HG02852 (cell line): ENCODE measurements around the gene BPIFB6.

Experiments used
- ATAC-seq: cut with Tn5 transposase; IDR thresholded peaks from one replicate; pipeline ENCODE4 v1.9.1; 2021; ENCODE audit warnings: mild to moderate bottlenecking, moderate library complexity; ENCODE audit not compliant: unreplicated experiment

BPIFB6 gene

GRCh38 chr20:33059741-33060390 lies 28.4 kb downstream of the BPIFB6 start:
- no peak for ATAC-seq

- ATAC-seq: no peak
These were observed 30.2 kb downstream of the BPIFB6 start for GRCh38 chr20:33061658-33062028.

GRCh38 chr20:33062105-33062824 lies 30.8 kb downstream of the BPIFB6 start:
- no peak for ATAC-seq

GRCh38 chr20:33062825-33063149 lies 31.3 kb downstream of the BPIFB6 start:
- ATAC-seq: no peak

- no peak for ATAC-seq
These were observed 31.8 kb downstream of the BPIFB6 start for GRCh38 chr20:33063271-33063670.

- no peak for ATAC-seq
These were observed 33.3 kb downstream of the BPIFB6 start for GRCh38 chr20:33064572-33065287.

GRCh38 chr20:33065785-33066184 lies 34.3 kb downstream of the BPIFB6 start:
- ATAC-seq: no peak

- ATAC-seq: no peak
These were observed 36.4 kb downstream of the BPIFB6 start for GRCh38 chr20:33067806-33068205.

- no peak for ATAC-seq
These were observed 36.9 kb downstream of the BPIFB6 start for GRCh38 chr20:33068251-33068939.

- ATAC-seq: no peak
These were observed 38.2 kb downstream of the BPIFB6 start for GRCh38 chr20:33069673-33070072.

GRCh38 chr20:33070111-33071053 lies 38.9 kb downstream of the BPIFB6 start:
- ATAC-seq: no peak

GRCh38 chr20:33071198-33071597 lies 39.8 kb downstream of the BPIFB6 start:
- no peak for ATAC-seq

GRCh38 chr20:33072362-33072761 lies 40.9 kb downstream of the BPIFB6 start:
- ATAC-seq: no peak

- no peak for ATAC-seq
These were observed 41.4 kb downstream of the BPIFB6 start for GRCh38 chr20:33072813-33073212.

- ATAC-seq: no peak
These were observed 43.2 kb downstream of the BPIFB6 start for GRCh38 chr20:33074675-33075074.

- no peak for ATAC-seq
These were observed 43.8 kb downstream of the BPIFB6 start for GRCh38 chr20:33075281-33075680.

- no peak for ATAC-seq
These were observed 45.4 kb downstream of the BPIFB6 start for GRCh38 chr20:33076662-33077372.

- ATAC-seq: no peak
These were observed 47.8 kb downstream of the BPIFB6 start, which contains the start of gene BPIFB4 for GRCh38 chr20:33079259-33079658. BPIFB4 (plus strand) TSS chr20:33079643; CDS start chr20:33081527, 1,884 bp downstream.

GRCh38 chr20:33081411-33082154 lies 50.1 kb downstream of the BPIFB6 start:
- no peak for ATAC-seq
